Aorta (tissue), 5 donors: ENCODE measurements around the gene MGAT5B. TPM values are rescaled to one million over a fixed set of nuclear protein-coding genes. Genes with fewer than 3 reads are reported as not detected.

Experiments used
- ATAC-seq: fragments of 200-7000 bp; cut with Tn5 transposase; one replicate; pipeline ENCODE4 v1.9.1; 2022; ENCODE audit warnings: moderate library complexity; ENCODE audit not compliant: low FRiP score
- DNase-seq, 2 donors: peaks; one replicate each; pipeline ENCODE4 v3.0.0-alpha.2; 2020
- H3K27ac ChIP-seq, 2 donors: one replicate each; pipeline ENCODE4 v1.5.1; 2013; ENCODE audit warnings: low read length in 2 of 2, mild to moderate bottlenecking in 2 of 2, moderate library complexity in 2 of 2, control low read depth in 1 of 2, inconsistent platforms in 1 of 2, low read depth in 1 of 2
- H3K27me3 ChIP-seq, 2 donors: one replicate each; pipeline ENCODE4 v1.6.1; 2013; ENCODE audit warnings: control low read depth in 1 of 2, low read length in 1 of 2, mild to moderate bottlenecking in 1 of 2, moderate library complexity in 1 of 2; ENCODE audit not compliant: insufficient read depth in 2 of 2, control insufficient read depth in 1 of 2
- H3K36me3 ChIP-seq, 2 donors: one replicate each; pipeline ENCODE4 v1.6.1; 2013; ENCODE audit warnings: control low read depth in 1 of 2, low read length in 1 of 2, mild to moderate bottlenecking in 1 of 2; ENCODE audit not compliant: insufficient read depth in 2 of 2, control insufficient read depth in 1 of 2
- H3K4me1 ChIP-seq, 2 donors: one replicate each; pipeline ENCODE4 v1.6.1; 2013; ENCODE audit warnings: low read length in 2 of 2, control low read depth in 1 of 2, mild to moderate bottlenecking in 1 of 2, moderate library complexity in 1 of 2; ENCODE audit not compliant: insufficient read depth in 2 of 2, control insufficient read depth in 1 of 2
- H3K4me3 ChIP-seq, 2 donors: one replicate each; pipeline ENCODE4 v1.5.1; 2013; ENCODE audit warnings: low read length in 2 of 2, control low read depth in 1 of 2, mild to moderate bottlenecking in 1 of 2
- H3K9me3 ChIP-seq: one replicate; pipeline ENCODE4 v1.6.1; 2013; ENCODE audit warnings: mild to moderate bottlenecking, low read length; ENCODE audit not compliant: control insufficient read depth
- WGBS, 2 donors: extraction: QIAGEN DNeasy Blood & Tissue Kit; methylation state at CpG; one replicate each; pipeline ENCODE4 v1.1.7; 2013; 5-methylcytosine and 5-hydroxymethylcytosine counted together
- intact Hi-C, 2 donors: fragments of 100-400 bp; cut with DNase I; formaldehyde crosslinking; loops; one replicate each; pipeline versions ENCODE4 v1.14.2 to v1.15.0; 2022
- polyA plus RNA-seq, 2 donors: library from polyadenylated mRNA; stranded (reverse); fragments of 200-250 nt; gene quantifications; one replicate each; pipeline ENCODE4 v1.2.3, GENCODE V29; 2013
- total RNA-seq, 2 donors: library from RNA; stranded (reverse); fragmentation: NEBNext Ultra II Directional; extraction: Animal tissue kit (Norgen Biotek cat#: 25700); gene quantifications; one replicate each; pipeline ENCODE4 v1.2.1, GENCODE V29; 2021
- donor health status: healthy with polysubstance abuse.
- donor health status: Bipolar disorder and iron deficiency.
- donor health status: DM: no; HTN: no; CAD: no.
- donor health status: DM: no; HTN: no; CAD: no.
- donor health status: DM: yes; HTN: yes; CAD: no.

Gene MGAT5B
- total and polyA plus RNA-seq, 4 donors: 0.51 to 0.55 TPM; not detected in 2

DNA sequence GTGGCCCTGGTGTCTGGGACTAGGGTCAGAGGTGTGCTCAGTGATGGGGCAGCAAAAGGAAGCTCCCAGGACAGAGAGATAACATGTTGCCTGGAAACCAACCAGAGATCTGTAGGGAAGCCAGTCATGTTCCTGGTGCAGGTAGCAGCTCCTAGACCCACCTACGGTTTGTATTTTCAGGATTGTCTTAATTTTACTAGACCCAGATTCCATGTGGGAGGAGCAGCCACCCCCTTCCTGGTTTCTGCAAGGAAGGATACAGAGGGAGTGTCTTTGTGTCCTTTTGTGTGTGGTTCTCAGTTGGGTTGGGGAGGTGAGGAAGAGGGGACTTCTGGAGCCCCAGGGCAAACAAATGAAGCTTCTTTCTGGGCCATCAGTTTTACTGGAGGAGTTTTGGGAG is 53.9 kb downstream of the MGAT5B start:
- Histone ChIP-seq H3K27me3 (no peaks in the 10 kb centered on the region), H3K4me3 (no peak overlapping the region), H3K9me3 (no peaks in the 10 kb centered on the region), H3K36me3 (no peaks in the 10 kb centered on the region), H3K4me1 (peaks cover 0 to 4% of the 10 kb centered on the region in 2 donors), H3K27ac (no peak overlapping the region)
- ATAC-seq (no peak), DNase-seq (no peak)
- intact Hi-C loops: no loop called here
- 35 to 76% methylated on average over 1 of the region's 1 CpG for WGBS, 2 donors

DNA sequence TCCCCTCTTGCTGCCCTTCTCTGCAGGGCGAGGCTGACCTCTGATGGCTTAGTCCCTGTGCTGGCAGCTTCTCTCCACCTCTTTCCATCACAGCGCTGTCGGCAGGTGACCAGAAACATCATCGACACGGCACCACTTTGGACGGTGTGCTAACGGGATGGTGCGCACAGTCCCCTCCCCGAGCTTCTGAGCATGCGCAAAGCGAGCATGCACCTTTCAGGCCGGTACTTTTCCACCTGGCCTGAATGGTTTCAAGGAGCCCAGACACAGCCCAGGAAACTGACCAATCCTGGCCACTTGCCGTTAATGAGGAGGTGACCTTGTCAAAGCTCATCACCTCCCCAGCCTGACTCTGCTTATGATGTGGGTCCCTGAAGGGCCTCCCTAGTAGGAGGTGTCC is 54.8 kb downstream of the MGAT5B start:
- peaks cover 0 to 4% of the 10 kb centered on the region in 2 donors for H3K4me1 ChIP-seq
- no peak for ATAC-seq
- 83 to 86% methylated on average over 12 to 13 of the region's 13 CpGs for WGBS, 2 donors
- no peaks in the 10 kb centered on the region for H3K36me3 ChIP-seq
- no peaks in the 10 kb centered on the region for H3K9me3 ChIP-seq
- H3K27ac ChIP-seq: no peak overlapping the region
- intact Hi-C loops: no loop called here
- no peaks in the 10 kb centered on the region for H3K27me3 ChIP-seq
- DNase-seq: no peak
- no peak overlapping the region for H3K4me3 ChIP-seq

DNA sequence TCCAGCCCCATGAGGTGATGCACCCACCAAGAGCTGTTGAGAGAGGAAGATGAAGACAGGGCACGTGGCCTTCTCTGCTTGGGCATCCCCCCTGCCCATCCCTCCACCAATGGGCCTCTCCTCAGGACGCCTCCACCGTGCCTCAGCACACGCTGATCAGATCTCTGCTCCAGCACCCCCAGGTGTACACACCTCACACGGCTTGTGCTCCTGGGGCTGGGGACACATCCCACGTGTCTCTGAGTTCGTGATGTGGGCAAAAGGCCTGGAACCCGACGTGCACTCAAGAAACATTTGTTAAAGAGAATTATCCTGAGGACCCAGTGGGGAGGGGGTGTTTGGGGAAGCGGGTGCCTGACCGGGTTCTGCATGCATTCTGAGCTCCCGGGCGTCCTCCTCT is 55.3 kb downstream of the MGAT5B start:
- intact Hi-C loops: no loop called here
- DNase-seq: no peak
- Histone ChIP-seq H3K27ac (no peak overlapping the region), H3K36me3 (no peaks in the 10 kb centered on the region), H3K4me1 (peaks cover 0 to under 1% of the 10 kb centered on the region in 2 donors), H3K27me3 (no peaks in the 10 kb centered on the region), H3K4me3 (no peak overlapping the region), H3K9me3 (no peaks in the 10 kb centered on the region)
- WGBS, 2 donors: 81 to 83% methylated on average over 13 of the region's 13 CpGs
- no peak for ATAC-seq

DNA sequence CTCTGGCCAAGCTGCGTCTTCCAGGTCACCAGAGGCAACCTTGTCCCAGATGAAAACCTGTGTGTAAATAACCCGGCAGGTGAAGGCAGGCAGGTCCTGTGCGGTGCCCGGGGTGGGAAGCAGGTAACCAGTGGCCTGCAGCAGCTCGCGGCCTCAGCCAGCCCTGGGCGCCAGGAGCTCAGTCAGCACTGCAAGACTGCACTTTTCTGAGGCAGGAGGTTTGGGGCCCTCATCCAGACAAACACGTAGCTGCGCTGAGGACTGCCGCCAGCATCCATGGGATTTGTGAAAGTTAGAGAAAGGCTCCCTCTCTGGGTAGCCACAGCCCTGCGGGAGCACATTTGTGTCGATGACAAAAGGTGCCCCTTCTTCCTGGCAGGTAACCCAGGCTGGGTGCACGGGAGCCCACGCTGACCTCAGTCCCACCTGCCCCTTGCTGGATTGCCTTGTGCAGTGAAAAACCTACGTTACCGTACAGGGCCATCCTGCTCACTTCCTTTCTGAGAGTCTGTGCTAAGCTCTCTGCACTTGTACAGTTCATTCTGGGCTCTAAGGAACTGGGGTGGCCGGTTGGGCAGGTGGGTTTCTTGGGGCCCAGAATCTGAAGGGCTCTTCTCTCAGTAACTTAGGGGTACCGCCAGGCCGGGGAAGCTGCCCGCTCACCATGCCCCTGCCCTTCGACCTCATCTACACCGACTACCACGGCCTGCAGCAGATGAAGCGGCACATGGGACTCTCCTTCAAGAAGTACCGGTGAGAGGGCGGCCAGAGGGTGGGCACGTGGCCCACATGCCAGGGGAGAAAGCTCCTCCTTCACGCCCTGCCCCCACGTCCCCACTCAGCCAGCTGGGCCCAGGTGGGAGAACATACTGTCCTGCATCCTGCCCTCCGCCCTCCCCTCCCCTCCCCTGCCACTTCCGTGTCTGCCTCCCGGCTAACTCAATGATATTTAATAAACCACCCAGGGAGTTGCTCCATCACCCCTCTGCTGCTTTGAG is 56.4 kb downstream of the MGAT5B start:
- WGBS, 2 donors: 73 to 77% methylated on average over 27 to 32 of the region's 32 CpGs
- ATAC-seq (no peak), DNase-seq (no peak)
- intact Hi-C loops: no loop called here
- Histone ChIP-seq H3K36me3 (no peaks in the 10 kb centered on the region), H3K4me1 (no peaks in the 10 kb centered on the region), H3K4me3 (no peak overlapping the region), H3K9me3 (no peaks in the 10 kb centered on the region), H3K27me3 (no peaks in the 10 kb centered on the region), H3K27ac (no peak overlapping the region)

DNA sequence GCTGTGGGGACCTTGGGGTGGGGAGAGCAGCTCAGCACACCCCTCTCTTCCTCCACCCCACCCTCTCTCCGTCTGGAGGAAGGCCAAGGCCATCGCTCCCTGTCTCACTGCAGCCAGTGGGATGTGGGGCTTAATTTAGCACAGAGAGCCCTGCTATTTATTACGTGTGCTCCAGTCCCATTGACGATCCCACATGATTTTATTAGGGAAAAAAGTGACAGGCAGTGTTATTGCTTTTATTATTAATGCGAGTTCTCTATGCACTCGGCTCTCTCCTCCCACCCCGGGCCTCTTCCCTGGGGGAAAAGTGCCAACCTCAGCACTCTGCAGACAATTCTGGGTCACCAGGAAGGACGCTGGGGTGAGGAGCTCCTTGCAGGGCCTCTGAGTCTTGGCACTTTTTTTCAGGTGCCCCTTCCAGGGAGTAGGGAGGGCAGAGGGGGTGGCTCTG is 57.3 kb downstream of the MGAT5B start:
- no peak for DNase-seq
- Histone ChIP-seq H3K36me3 (no peaks in the 10 kb centered on the region), H3K27me3 (no peaks in the 10 kb centered on the region), H3K27ac (no peak overlapping the region), H3K4me1 (no peaks in the 10 kb centered on the region), H3K4me3 (no peak overlapping the region), H3K9me3 (no peaks in the 10 kb centered on the region)
- no peak for ATAC-seq
- intact Hi-C loops: no loop called here
- WGBS, 2 donors: 3 to 4% methylated on average over 8 of the region's 8 CpGs

DNA sequence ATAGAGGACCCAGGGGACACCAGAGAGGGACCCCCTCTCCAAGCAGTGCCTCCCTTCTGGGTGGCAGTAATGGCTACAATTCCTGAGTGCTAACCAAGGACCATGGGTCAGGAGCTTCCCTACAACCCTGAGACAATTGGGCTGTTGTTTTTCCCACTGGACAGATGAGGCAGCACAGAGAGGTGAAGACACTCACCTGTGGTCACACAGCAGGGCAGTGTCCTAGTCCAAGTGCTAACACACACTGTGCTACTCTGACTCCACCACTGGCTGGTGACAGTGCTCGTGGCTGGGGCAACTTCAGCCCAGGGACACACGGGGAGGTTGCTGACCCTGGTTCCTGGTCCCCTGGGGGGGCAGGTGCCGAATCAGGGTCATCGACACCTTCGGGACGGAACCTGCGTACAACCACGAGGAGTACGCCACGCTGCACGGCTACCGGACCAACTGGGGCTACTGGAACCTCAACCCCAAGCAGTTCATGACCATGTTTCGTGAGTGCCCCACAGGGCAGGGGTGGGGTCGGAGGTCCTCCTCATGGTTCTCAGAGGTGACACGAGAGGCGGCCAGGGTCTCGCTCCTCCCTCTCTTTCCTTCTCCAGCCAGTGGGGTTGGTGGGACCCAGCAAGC is 58.1 kb downstream of the MGAT5B start:
- DNase-seq (no peak), ATAC-seq (no peak)
- 88 to 92% methylated on average over 17 of the region's 17 CpGs for WGBS, 2 donors
- no peaks in the 10 kb centered on the region for H3K9me3 ChIP-seq
- no peak overlapping the region for H3K4me3 ChIP-seq
- H3K36me3 ChIP-seq: no peaks in the 10 kb centered on the region
- intact Hi-C loops: no loop called here
- no peak overlapping the region for H3K27ac ChIP-seq
- H3K27me3 ChIP-seq: no peaks in the 10 kb centered on the region
- no peaks in the 10 kb centered on the region for H3K4me1 ChIP-seq

DNA sequence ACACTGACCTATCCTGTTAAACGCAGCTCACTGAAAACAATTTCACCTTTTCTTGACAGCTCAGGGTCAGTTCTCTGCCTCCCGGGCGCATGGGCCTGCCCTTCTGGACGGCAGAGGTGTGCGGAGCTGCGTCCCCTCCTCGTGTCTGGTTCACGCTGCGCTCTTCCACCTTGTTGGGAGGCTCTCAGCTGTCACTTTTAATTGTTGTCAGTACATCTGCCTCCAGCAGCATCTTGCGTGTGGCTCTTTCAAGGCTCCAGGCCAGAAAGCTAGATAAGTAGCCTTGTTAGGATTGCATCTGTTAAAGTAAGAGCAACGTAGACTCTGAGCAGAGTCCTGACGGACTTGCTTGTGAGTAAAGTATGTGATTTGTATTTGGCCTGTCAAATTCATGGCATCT is 59.4 kb downstream of the MGAT5B start:
- H3K27ac ChIP-seq: no peak overlapping the region
- intact Hi-C loops: no loop called here

DNA sequence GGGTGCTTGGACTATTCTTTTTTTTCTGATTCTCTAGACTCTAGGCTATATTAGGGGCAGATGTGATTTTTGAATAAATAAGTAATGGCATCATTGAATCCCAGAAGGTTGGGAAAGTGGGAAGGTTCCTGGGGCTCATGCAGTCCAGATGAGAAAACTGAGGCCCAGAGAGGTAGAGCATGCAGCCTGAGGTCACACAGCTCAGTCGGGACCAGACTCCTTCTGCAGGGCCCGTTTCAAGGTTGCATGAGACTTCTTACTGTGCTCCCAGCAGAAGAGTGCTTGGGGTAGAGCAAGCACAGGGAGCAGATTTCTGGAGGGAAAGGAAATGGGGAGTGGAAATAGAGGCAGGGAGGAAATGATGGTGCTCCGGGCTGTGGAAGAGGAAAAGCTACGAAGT is 59.8 kb downstream of the MGAT5B start:
- intact Hi-C loops: no loop called here
- H3K4me3 ChIP-seq: no peak overlapping the region
- WGBS, 2 donors: 86 to 92% methylated on average over 4 of the region's 4 CpGs
- H3K36me3 ChIP-seq: no peaks in the 10 kb centered on the region
- no peaks in the 10 kb centered on the region for H3K4me1 ChIP-seq
- ATAC-seq: no peak
- DNase-seq: no peak
- no peaks in the 10 kb centered on the region for H3K27me3 ChIP-seq
- no peak overlapping the region for H3K27ac ChIP-seq
- H3K9me3 ChIP-seq: no peaks in the 10 kb centered on the region

More for the DNA sequence above, 59.4 kb downstream of the MGAT5B start:
- H3K4me3 ChIP-seq: no peak overlapping the region
- no peaks in the 10 kb centered on the region for H3K4me1 ChIP-seq
- no peaks in the 10 kb centered on the region for H3K27me3 ChIP-seq
- 90% methylated on average over 12 of the region's 12 CpGs for WGBS, 2 donors
- no peaks in the 10 kb centered on the region for H3K36me3 ChIP-seq
- no peaks in the 10 kb centered on the region for H3K9me3 ChIP-seq
- DNase-seq: no peak
- no peak for ATAC-seq
